Neural progenitor cell (in vitro differentiated cells): ENCODE data around the gene RIC1. TPM values are rescaled to one million over a fixed set of nuclear protein-coding genes. Genes with fewer than 3 reads are reported as not detected.

Experiments used
- DNase-seq: peaks from one replicate; pipeline ENCODE4 v3.0.0-alpha.2; 2016; ENCODE audit warnings: low spot score
- H2AFZ ChIP-seq: fragments of 200-600 bp; sonication (generic); replicated peaks from 2 replicates; pipeline ENCODE4 v1.6.1; 2016; ENCODE audit warnings: antibody characterized with exemption
- H3F3A ChIP-seq: fragments of 200-600 bp; sonication (generic); 2 replicates; pipeline ENCODE4 v1.6.1; 2016; ENCODE audit warnings: antibody characterized with exemption, low read depth
- H3K27ac ChIP-seq: fragments of 200-600 bp; sonication (generic); 2 replicates; pipeline ENCODE4 v1.5.1; 2016; ENCODE audit warnings: mild to moderate bottlenecking
- H3K27me3 ChIP-seq: fragments of 200-600 bp; sonication (generic); 2 replicates; pipeline ENCODE4 v1.6.1; 2016; ENCODE audit warnings: mild to moderate bottlenecking, moderate library complexity
- H3K36me3 ChIP-seq: fragments of 200-600 bp; sonication (generic); 2 replicates; pipeline ENCODE4 v1.5.1; 2016
- H3K4me1 ChIP-seq: fragments of 200-600 bp; sonication (generic); 2 replicates; pipeline ENCODE4 v1.6.1; 2016; ENCODE audit warnings: mixed run types
- H3K4me2 ChIP-seq: fragments of 200-600 bp; sonication (generic); 2 replicates; pipeline ENCODE4 v1.6.1; 2016
- H3K4me3 ChIP-seq: fragments of 200-600 bp; sonication (generic); 2 replicates; pipeline ENCODE4 v1.5.1; 2016
- H3K79me2 ChIP-seq: fragments of 200-600 bp; sonication (generic); 2 replicates; pipeline ENCODE4 v1.6.1; 2016; ENCODE audit warnings: low read depth
- H3K9ac ChIP-seq: fragments of 200-600 bp; sonication (generic); 2 replicates; pipeline ENCODE4 v1.6.1; 2016
- H3K9me3 ChIP-seq: fragments of 200-600 bp; sonication (generic); 2 replicates; pipeline ENCODE4 v1.5.1; 2016; ENCODE audit warnings: low read depth
- H4K20me1 ChIP-seq: fragments of 200-600 bp; sonication (generic); 2 replicates; pipeline ENCODE4 v1.6.1; 2016; ENCODE audit warnings: low read depth
- H3K27ac Mint-ChIP-seq: 3 replicates; pipeline ENCODE4 v1.8.0; 2021; ENCODE audit warnings: mixed read lengths
- H3K27me3 Mint-ChIP-seq: 2 replicates; pipeline ENCODE4 v1.8.0; 2022; ENCODE audit warnings: low read depth, mild to moderate bottlenecking, inconsistent platforms, moderate library complexity, mixed read lengths; ENCODE audit not compliant: insufficient read depth
- H3K36me3 Mint-ChIP-seq: 3 replicates; pipeline ENCODE4 v1.8.0; 2021; ENCODE audit warnings: mixed read lengths
- H3K4me1 Mint-ChIP-seq: 3 replicates; pipeline ENCODE4 v1.8.0; 2021; ENCODE audit warnings: mixed read lengths
- H3K4me3 Mint-ChIP-seq: 3 replicates; pipeline ENCODE4 v1.8.0; 2021; ENCODE audit warnings: mild to moderate bottlenecking, moderate library complexity, mixed read lengths
- H3K9me3 Mint-ChIP-seq: 3 replicates; pipeline ENCODE4 v1.8.0; 2020; ENCODE audit warnings: mixed read lengths
- EZH2 ChIP-seq: fragments of 200-600 bp; sonication (generic); IDR thresholded peaks from 2 replicates; pipeline ENCODE4 v1.6.1; 2017; ENCODE audit warnings: antibody characterized with exemption, mild to moderate bottlenecking, moderate library complexity
- EZH2phosphoT487 ChIP-seq: fragments of 200-600 bp; sonication (generic); IDR thresholded peaks from 2 replicates; pipeline ENCODE4 v1.6.1; 2017; ENCODE audit warnings: antibody characterized with exemption
- total RNA-seq: library from RNA; depleted of rRNA; stranded (reverse); fragments of >200 nt; gene quantifications from 2 replicates; pipeline ENCODE4 v1.2.3, GENCODE V29; 2015; ENCODE audit warnings: low replicate concordance
- TF ChIP-seq, protein P1 (sequence below): fragments of 200-600 bp; sonication (generic); IDR thresholded peaks from 2 replicates; pipeline ENCODE4 v1.5.1; 2017; ENCODE audit warnings: antibody characterized with exemption, mild to moderate bottlenecking

RIC1 gene
- total RNA-seq, 1 donor from 2014 or later: 31.9 TPM

DNA sequence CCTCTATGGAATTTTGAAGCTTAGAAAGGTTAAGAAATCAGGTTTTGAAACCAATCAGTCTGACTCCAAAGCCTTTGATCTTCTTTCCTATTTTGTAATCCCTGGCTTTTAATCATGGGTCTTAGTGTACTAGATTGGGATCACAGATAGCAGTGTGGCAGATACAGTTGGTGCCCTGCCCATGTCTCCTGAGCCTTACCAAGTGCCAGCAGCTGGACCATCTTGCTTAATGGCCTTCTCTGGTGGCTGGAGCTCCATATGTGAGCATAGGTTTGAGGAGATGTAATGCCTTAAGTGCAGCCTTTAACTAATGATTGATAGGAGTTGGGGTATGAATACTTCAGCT is 16.7 kb upstream of the RIC1 start:
- no peak overlapping the region for H3K27ac Mint-ChIP-seq
- H3K27me3 Mint-ChIP-seq: no peaks in the 10 kb centered on the region
- no peaks in the 10 kb centered on the region for H3K4me1 Mint-ChIP-seq

DNA sequence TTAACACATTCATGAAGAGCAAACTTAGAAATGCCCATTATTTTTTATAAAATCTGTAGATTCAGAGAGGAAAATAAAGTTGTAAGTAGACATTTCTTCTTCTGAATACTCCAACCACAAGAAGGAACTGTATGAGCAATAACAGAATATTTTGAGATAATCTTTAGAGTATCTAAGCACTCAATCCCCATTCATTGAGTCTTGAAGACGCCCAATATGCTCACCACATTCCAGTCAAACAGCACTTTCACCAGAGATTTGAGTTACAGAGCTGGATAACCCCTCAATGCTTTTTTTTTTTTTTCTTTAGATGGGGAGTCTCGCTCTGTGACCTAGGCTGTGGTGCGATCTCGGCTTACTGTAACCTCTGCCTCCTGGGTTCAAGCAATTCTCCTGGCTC is 14.7 kb upstream of the RIC1 start:
- H3F3A ChIP-seq: no peaks in the 10 kb centered on the region
- no peaks in the 10 kb centered on the region for H3K79me2 ChIP-seq
- H3K9me3 Mint-ChIP-seq: no peaks in the 10 kb centered on the region
- H3K9me3 ChIP-seq: no peaks in the 10 kb centered on the region
- no peaks in the 10 kb centered on the region for H3K27me3 ChIP-seq
- no peaks in the 10 kb centered on the region for H3K4me1 ChIP-seq
- no peaks in the 10 kb centered on the region for H3K36me3 ChIP-seq
- H3K27ac Mint-ChIP-seq: no peak overlapping the region
- H3K9ac ChIP-seq: no peak overlapping the region
- H4K20me1 ChIP-seq: no peaks in the 10 kb centered on the region
- H3K27me3 Mint-ChIP-seq: no peaks in the 10 kb centered on the region
- H3K4me2 ChIP-seq: no peak overlapping the region
- H3K27ac ChIP-seq: no peak overlapping the region
- H2AFZ ChIP-seq: no peak overlapping the region
- no peak for DNase-seq
- no peak overlapping the region for H3K4me3 ChIP-seq
- TF ChIP-seq EZH2phosphoT487 (no peak), EZH2 (no peak)
- TF ChIP-seq, protein P1, sequence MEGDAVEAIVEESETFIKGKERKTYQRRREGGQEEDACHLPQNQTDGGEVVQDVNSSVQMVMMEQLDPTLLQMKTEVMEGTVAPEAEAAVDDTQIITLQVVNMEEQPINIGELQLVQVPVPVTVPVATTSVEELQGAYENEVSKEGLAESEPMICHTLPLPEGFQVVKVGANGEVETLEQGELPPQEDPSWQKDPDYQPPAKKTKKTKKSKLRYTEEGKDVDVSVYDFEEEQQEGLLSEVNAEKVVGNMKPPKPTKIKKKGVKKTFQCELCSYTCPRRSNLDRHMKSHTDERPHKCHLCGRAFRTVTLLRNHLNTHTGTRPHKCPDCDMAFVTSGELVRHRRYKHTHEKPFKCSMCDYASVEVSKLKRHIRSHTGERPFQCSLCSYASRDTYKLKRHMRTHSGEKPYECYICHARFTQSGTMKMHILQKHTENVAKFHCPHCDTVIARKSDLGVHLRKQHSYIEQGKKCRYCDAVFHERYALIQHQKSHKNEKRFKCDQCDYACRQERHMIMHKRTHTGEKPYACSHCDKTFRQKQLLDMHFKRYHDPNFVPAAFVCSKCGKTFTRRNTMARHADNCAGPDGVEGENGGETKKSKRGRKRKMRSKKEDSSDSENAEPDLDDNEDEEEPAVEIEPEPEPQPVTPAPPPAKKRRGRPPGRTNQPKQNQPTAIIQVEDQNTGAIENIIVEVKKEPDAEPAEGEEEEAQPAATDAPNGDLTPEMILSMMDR: no peak
- H3K4me1 Mint-ChIP-seq: no peaks in the 10 kb centered on the region
- no peaks in the 10 kb centered on the region for H3K36me3 Mint-ChIP-seq
- H3K4me3 Mint-ChIP-seq: no peak overlapping the region

More for the DNA sequence above, 16.7 kb upstream of the RIC1 start:
- H3F3A ChIP-seq: no peaks in the 10 kb centered on the region
- H3K36me3 Mint-ChIP-seq: no peaks in the 10 kb centered on the region
- H3K27ac ChIP-seq: no peak overlapping the region
- H3K4me3 Mint-ChIP-seq: no peak overlapping the region
- H3K4me3 ChIP-seq: no peak overlapping the region
- H3K9ac ChIP-seq: no peak overlapping the region
- no peaks in the 10 kb centered on the region for H4K20me1 ChIP-seq
- H2AFZ ChIP-seq: no peak overlapping the region
- H3K9me3 Mint-ChIP-seq: no peaks in the 10 kb centered on the region
- no peaks in the 10 kb centered on the region for H3K9me3 ChIP-seq
- H3K4me1 ChIP-seq: no peaks in the 10 kb centered on the region
- TF ChIP-seq EZH2 (no peak), EZH2phosphoT487 (no peak)
- TF ChIP-seq, protein P1: no peak
- DNase-seq: no peak
- H3K79me2 ChIP-seq: no peaks in the 10 kb centered on the region
- no peaks in the 10 kb centered on the region for H3K27me3 ChIP-seq
- H3K36me3 ChIP-seq: no peaks in the 10 kb centered on the region
- no peak overlapping the region for H3K4me2 ChIP-seq

DNA sequence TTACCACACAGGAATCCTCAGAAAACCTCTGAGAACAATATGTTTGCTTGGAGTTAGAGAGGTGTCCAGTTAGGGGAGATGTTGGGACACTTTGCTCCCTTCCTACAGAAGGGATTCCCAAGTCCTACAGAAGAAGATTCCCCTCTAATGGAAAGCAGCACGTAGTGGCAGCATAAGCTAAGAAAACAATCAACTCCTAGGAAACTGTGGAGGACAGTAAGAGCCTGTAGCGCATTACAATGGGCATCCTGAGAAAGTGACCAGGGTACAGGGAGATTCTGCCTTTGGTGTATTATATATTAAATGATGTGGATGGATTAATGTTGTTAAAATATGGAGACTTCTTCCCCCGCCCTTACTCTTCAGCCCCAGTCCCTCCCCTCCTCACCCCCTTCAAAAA is 13.9 kb upstream of the RIC1 start:
- no peak overlapping the region for H3K4me2 ChIP-seq
- H3K9ac ChIP-seq: no peak overlapping the region
- H3K4me1 Mint-ChIP-seq: no peaks in the 10 kb centered on the region
- no peak for DNase-seq
- no peak overlapping the region for H3K27ac Mint-ChIP-seq
- TF ChIP-seq EZH2phosphoT487: no peak
- TF ChIP-seq, protein P1: no peak
- TF ChIP-seq EZH2: no peak
- H3K4me1 ChIP-seq: no peaks in the 10 kb centered on the region
- no peaks in the 10 kb centered on the region for H3K27me3 ChIP-seq
- no peak overlapping the region for H3K4me3 Mint-ChIP-seq
- H3K79me2 ChIP-seq: no peaks in the 10 kb centered on the region
- no peaks in the 10 kb centered on the region for H3K36me3 Mint-ChIP-seq
- H3F3A ChIP-seq: no peaks in the 10 kb centered on the region
- no peaks in the 10 kb centered on the region for H3K9me3 ChIP-seq
- no peaks in the 10 kb centered on the region for H3K27me3 Mint-ChIP-seq
- H3K4me3 ChIP-seq: no peak overlapping the region
- H4K20me1 ChIP-seq: no peaks in the 10 kb centered on the region
- H3K36me3 ChIP-seq: no peaks in the 10 kb centered on the region
- no peak overlapping the region for H2AFZ ChIP-seq
- no peak overlapping the region for H3K27ac ChIP-seq
- no peaks in the 10 kb centered on the region for H3K9me3 Mint-ChIP-seq

GRCh38 chr9:5617749-5618148 is 11.2 kb upstream of the RIC1 start:
- Histone ChIP-seq H3K27ac (no peak overlapping the region), H3K9me3 (no peaks in the 10 kb centered on the region), H4K20me1 (no peaks in the 10 kb centered on the region), H2AFZ (no peak overlapping the region), H3K79me2 (no peaks in the 10 kb centered on the region), H3F3A (no peaks in the 10 kb centered on the region), H3K4me3 (no peak overlapping the region), H3K27me3 (no peaks in the 10 kb centered on the region), H3K4me2 (no peak overlapping the region), H3K4me1 (no peaks in the 10 kb centered on the region), H3K36me3 (no peaks in the 10 kb centered on the region), H3K9ac (no peak overlapping the region)
- TF ChIP-seq, protein P1: no peak
- TF ChIP-seq EZH2phosphoT487 (no peak), EZH2 (no peak)
- no peaks in the 10 kb centered on the region for H3K4me1 Mint-ChIP-seq
- no peak for DNase-seq
- H3K9me3 Mint-ChIP-seq: no peaks in the 10 kb centered on the region
- no peak overlapping the region for H3K4me3 Mint-ChIP-seq
- H3K27ac Mint-ChIP-seq: no peak overlapping the region
- H3K27me3 Mint-ChIP-seq: peaks cover 2% of the 10 kb centered on the region
- no peaks in the 10 kb centered on the region for H3K36me3 Mint-ChIP-seq
